HG03139 (cell line): Measurements from ENCODE around the gene SFRP2.

Source experiments
- ATAC-seq: cut with Tn5 transposase; IDR thresholded peaks from one replicate; pipeline ENCODE4 v1.9.1; 2021; ENCODE audit not compliant: unreplicated experiment

The SFRP2 gene, protein sequence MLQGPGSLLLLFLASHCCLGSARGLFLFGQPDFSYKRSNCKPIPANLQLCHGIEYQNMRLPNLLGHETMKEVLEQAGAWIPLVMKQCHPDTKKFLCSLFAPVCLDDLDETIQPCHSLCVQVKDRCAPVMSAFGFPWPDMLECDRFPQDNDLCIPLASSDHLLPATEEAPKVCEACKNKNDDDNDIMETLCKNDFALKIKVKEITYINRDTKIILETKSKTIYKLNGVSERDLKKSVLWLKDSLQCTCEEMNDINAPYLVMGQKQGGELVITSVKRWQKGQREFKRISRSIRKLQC

DNA sequence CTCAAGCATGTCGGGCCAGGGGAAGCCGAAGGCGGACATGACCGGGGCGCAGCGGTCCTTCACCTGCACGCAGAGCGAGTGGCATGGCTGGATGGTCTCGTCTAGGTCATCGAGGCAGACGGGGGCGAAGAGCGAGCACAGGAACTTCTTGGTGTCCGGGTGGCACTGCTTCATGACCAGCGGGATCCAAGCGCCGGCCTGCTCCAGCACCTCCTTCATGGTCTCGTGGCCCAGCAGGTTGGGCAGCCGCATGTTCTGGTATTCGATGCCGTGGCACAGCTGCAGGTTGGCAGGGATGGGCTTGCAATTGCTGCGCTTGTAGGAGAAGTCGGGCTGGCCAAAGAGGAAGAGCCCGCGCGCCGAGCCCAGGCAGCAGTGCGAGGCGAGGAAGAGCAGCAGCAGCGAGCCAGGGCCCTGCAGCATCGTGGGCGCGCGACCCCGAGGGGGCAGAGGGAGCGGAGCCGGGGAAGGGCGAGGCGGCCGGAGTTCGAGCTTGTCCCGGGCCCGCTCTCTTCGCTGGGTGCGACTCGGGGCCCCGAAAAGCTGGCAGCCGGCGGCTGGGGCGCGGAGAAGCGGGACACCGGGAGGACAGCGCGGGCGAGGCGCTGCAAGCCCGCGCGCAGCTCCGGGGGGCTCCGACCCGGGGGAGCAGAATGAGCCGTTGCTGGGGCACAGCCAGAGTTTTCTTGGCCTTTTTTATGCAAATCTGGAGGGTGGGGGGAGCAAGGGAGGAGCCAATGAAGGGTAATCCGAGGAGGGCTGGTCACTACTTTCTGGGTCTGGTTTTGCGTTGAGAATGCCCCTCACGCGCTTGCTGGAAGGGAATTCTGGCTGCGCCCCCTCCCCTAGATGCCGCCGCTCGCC is at the start of gene SFRP2:
TSS of gene SFRP2 (minus strand) at position 671 of the 864 bp plus-strand sequence. CDS start at position 423, 248 bp downstream.
- ATAC-seq, result no peak

DNA sequence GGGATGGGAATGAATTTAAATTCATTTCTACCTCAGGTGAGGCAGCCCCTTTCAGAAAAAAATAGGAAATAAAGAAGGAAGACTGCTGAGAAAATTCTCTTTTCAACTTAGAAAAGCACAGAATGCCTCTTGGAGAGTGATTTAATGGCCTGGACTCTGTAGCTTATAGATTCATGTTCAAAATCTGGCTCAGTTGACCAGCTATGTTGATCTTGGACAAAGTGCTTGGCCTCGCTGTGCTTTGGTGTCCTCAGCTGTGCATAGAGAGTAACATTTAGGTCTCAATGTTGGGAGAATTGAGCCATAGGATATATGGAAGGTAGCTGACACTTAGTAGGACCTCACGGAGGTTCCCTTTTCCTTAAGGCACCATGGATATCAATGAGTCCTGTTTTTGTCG is 49.7 kb upstream of the SFRP2 start:
- ATAC-seq, result no peak

DNA sequence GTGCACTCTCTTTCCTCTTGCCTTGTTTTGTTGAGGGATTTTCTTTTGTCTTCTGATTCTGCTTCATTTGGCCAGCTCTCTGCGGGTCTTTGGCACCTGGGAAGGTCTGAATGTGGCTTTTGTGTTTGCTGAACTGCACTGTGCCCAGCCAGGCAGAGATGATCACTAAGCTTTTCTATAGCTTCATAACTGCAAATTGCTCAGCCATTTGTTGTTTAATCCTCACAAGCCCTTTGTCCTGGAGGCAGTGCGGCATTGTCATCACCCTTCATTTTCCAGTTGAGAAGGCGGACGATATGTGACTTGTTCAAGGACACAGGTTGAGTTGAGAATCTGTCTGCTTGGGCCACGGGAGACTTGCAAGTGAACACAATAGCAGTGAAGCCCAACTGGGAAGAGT is 46.0 kb upstream of the SFRP2 start:
- no peak for ATAC-seq

DNA sequence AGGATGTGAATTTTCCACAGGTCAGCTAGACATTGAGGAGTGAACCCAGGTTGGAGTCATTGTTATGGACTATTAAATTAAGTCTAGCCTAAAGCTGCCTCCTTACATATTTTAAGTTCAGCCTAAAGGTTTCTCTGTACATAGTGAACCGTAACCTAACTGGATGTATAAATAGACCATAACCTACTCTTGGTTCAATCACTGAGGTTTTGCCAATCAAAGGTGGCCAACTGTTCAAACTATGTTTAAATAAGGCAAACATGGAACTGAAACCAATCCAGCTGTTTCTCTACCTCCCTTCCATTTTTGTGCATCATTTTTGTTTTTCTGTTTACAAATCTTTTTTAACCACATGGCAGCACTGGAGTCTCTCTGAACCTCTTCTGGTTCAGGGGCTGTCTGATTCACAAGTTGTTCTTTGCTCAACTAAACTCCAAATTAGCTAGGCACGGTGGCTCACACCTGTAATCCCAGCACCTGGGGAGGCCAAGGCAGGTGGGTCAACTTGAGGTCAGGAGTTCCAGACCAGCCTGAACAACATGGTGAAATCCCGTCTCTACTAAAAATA is 43.9 kb upstream of the SFRP2 start:
- no peak for ATAC-seq

DNA sequence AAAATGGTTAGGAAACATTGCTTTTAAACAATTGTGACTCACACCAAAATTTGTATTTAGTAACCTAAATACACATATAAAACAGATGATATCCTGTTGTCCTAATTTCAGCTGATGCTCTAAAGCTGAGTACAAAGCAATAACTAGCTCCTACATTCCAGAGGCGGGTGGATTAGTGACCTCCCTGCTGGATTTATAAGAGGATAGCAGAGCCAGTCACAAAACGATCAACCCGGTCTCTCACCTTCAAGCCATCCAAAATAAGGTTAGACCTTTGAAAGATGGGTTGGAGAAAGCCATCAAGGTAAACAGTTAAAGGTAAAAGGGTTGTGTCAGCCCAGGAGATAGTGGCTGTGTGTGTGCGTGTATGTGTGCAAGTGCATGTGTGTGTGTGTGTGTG is 43.2 kb upstream of the SFRP2 start:
- no peak for ATAC-seq

DNA sequence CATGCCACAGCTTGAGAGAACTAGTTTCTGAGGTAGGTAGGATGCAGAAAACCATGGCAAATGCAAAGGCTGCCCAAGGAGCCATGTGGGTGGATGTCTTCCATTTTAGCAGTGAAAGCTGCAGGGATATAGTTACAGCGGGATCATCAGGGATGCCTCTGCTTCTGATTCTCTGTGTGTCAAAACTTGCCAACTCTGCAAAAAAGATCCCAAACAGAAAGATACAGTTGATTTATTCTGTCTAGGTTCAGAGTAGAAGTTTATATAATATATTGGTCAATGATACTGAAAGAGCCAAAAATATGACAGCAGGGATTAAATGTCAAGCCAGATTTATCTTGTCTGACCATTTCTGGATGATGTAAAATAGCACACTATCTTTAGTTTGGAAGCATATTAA is 42.4 kb upstream of the SFRP2 start:
- ATAC-seq, result no peak

DNA sequence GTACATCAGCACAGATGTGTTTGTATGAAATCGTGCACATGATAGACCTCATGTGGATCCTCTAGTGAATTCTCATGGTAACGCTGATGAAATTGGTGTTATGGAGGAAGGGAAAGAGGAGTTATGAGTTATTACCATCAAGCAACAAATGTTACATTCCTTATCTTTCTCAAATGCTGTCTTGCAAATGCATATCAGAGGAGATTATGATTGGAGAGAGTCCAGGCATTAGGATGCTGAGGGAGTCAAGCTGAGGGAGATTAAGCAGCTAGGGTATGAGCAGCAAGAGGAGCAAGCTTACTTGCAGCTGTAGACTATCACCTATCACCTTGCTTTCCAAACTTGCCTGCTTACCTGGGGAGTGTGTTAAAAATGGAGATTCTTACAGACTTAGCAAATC is 36.8 kb upstream of the SFRP2 start:
- no peak for ATAC-seq

DNA sequence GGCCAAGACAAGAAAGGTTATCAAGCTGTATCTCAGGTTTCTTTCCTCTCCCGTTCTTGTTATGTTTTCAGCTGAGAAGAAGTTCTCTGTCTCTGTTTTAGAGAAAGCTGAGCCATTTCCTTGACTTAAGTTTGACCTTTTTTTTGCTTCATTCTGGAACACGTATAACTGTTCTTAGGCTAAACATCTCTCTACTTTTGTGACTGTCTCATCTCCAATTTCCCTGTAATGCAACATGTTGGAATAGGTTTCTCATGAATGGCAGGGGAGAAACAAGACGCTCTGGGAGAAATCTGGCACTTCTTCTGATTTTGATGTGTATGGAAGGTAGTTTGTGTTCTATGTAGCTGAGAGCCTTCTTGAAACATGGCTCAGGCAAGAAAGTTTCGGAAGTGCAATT is 36.2 kb upstream of the SFRP2 start:
- no peak for ATAC-seq

DNA sequence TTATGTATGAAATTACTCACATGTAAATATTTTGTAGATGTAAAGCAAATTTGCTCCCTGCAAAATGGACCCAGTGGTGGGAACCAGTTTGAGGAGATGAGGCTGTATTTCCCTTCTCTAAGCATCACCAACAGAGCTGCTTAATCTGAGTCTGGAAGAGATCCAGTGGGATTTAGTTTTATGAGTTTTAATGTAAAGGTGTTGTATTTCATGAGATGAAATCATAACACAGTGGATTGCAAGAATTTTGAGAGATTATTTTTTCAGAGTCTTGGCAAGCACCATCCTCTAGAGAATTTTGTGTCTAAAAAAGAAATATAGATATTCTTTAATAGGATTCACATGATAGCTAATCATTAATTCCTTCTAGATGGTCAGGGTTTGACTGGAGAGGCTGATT is 35.6 kb upstream of the SFRP2 start:
- no peak for ATAC-seq

DNA sequence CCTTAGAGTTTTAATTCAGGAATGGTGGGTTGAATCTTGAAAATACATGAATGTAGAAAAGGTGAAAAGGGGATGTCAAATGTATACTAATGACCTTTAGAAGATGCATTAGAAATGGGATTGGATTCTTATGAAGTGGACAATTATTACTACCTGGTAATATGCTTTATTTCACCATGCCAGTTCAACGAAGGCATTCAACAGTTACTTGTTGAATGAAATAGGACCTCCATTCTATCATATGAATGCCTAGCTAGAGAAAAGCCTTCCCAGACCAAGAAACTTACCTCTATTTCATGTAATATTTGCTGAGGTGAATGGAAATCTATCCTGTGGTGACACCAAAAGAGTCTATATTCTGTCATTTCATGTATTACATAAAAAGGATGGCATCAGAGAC is 34.6 kb upstream of the SFRP2 start:
- no peak for ATAC-seq

DNA sequence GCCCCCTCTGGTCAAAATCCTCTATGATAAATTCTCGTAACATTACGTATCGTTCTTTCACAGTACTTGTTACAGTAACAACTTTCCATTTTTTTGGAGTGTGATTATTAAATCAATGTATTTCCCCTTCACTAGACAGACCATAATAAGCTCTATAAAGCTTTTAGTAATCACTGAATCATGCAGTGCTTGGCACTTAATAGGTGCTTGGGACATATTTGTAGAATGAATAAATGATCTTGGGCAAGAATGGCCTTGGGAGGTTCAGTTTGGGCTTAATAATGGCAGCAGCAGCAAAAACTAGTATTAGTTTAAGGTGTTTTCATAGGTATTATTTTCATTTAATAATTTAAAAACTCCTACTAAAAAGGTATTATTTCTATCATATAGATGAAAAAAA is 33.4 kb upstream of the SFRP2 start:
- no peak for ATAC-seq

DNA sequence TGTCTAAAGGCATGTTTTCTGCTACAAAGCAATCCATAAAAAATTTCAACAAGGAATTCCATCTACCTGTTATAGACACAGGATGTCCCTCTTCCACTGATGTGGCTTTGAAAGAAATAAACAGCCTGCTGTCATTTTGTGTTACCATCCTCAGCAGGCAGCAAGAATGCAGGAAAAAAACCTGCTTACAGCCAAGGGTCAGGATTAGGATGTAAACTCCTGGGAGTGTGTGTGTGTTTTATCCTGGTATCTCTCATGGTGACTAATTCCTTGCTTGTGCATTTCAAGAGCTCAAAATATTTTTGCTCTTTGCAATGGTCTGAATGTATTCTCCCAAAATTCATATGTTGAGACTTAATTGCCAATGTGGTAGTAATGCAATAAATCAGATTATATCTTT is 28.6 kb upstream of the SFRP2 start:
- ATAC-seq, result no peak

DNA sequence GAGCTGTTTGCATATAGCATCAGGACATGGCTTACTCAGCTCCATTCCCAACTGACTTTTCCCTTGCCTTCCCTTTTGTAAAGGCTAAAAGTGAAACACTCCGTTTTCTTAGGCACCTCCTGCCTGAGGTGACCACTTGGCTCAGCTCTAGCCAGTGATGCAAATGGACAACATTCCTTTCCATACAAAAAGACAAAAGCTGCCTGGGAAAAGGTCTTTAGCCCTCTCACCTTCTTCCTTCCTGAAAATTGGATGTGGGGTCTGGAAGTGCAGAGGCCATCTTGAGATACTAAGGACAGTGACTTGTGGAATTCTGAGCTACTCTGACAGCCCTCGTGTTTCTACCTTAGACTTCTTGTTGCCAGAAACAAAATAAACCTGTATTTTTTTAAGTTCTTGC is 27.7 kb upstream of the SFRP2 start:
- ATAC-seq, result no peak

DNA sequence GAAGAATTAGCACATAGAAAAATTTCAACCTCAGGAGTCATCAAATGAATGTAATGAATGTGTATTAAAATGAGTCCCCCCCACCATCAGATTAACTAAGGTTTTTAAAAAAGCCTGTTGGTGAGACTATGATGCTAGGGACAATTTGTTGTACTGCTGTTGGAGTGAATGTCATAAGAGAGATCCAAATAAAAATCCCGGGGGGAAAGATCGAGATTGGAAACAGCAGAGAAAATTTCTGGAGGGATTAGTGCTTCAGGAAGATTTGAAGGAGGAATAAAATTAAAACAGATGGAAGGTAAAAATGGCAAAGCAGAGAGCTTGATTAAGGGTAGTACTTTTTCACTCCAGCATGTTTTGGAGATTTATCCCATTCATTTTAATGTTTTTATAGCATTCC is 25.9 kb upstream of the SFRP2 start:
- no peak for ATAC-seq

DNA sequence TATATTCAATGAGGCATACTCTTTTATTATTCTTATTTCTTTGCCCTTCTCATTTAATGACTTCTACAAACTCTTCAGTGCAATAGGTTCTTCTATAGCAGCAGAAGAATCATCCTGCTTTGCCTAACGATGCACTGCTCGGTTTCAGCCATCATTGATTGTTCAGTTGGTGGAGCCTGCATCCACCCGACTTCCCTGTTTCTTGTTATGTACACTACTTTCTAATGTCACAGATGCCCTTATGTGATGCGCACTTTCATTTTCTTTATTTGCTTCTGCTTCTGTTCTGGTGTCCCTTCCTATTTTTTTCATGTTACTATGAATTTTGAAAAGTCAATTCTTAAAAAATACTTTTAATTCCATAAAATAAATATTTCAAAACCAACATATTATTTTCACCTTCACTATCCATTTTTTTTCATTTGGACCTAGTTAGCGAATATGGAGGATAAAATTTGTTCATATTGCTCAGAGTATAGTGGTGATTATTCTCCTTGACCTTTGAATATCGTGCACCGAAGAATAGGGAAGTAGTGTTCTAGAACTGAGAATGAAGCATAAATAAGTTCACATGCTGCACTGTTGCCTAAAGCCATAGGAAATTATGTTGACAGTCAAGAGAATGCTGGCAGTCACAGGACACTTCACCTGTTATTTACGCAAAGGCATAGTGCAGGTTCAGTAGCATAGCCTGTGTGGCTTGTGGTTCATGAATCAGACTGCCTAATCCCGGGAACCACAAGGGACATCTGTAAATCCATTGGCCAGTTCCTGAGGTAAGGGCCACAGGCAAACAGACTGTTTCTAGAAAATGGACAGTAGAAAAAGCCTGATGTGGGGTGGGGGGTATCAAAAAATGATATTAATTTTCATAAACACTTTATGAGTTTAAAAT is 21.3 kb upstream of the SFRP2 start:
- no peak for ATAC-seq

DNA sequence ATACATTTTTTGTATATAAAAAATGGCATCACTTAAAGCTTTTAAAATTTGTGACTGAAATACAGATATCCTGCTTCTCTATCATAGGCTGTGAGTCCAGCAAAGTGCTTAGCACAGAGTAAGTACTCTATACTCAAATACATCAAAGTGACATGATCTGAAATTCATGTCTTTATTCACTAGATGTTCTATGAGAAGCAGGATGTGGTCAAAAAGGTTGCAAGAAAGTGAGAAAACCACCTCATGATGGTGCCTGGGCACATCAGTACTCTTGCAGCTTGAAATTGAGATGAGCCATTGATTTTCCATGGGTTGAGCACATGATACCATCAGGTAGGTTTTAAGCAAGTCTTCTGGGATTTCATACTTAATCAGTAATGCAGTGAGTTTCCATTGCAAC is 20.4 kb upstream of the SFRP2 start:
- no peak for ATAC-seq

DNA sequence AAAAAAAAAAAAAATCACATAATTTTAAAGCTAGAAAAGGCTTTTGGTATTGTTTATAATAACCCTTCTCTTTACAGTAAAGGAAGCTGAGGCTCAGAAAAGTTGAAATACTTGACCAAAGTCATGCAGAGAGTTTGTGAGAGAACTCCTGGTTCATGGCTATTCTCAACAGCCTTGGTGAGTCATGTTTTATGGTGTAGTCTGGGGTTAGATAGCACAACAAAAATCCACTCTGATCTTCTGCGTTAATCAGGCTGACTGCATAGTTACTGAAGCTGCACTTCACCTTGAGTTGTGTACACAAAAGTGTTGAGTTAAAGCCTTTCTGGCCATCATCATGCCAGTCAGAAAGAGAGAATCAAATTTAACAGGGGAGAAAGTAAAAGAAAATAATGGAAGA is 19.3 kb upstream of the SFRP2 start:
- ATAC-seq, result no peak

DNA sequence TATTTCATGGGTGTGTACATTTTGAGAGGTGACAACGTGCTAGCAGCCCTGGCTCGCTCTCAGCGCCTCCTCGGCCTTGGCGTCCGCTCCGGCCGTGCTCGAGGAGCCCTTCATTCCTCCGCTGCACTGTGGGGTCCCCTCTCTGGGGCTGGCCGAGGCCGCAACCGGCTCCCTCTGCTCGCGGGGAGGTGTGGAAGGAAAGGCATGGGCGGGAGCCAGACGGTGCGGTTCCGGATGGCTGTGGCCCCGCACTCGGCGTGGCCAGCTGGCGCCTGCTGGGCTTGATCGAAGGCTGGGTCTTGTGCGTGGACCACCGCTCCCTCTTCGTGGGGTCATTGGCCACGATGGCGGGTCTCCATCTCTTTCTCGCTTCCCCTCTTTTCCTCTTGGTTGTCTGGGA is 17.2 kb upstream of the SFRP2 start:
- no peak for ATAC-seq

DNA sequence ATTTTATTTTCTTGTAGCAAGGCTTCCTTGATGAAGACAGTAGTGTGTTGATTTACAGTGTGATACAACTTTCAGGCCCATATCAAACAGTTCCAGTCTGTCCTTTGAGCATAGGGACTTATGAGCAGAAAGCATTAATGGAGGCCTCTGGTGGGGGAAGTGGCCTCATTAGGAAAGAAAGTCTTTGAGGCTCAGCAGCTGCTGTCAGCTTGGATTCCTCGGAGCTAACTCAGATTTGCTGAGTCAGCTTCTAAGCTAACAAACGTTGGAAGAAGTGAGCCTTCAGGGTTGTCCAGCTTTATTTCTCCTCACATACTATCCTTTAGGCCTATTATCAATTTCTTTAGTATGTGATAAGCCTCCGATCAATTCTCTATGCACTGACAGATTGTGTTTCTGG is 15.8 kb upstream of the SFRP2 start:
- ATAC-seq, result no peak

DNA sequence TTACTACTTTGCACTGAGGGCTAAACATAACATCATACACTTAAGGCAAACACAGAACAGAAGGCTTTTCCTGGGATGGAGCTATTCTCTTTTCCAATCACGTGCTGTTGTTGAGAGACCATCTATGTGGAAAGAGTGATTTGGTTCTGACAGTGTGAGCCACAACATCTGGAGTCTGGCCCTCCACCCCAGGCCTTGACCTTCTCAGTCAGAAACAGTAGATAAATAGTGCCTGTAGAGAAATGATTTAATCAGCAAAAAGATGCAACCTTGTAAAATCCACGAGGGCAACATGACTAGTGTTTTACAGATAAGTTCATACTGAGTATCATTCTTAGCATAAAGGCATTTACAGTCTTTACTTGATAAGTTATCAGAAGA is 10.8 kb upstream of the SFRP2 start:
- no peak for ATAC-seq
